H1 (cell line): Measurements from ENCODE around the gene APLP2. TPM values are rescaled to one million over a fixed set of nuclear protein-coding genes. Genes with fewer than 3 reads are reported as not detected.

ENCODE experiments used
- CTCF ChIA-PET: fragments of 300-600 bp; sonication (Branson Sonifier 250); formaldehyde crosslinking; loops from one replicate; lab custom pipeline; 2021; ENCODE audit not compliant: partially characterized antibody; lab: Charles Lee
- POLR2A ChIA-PET: fragments of 300-600 bp; sonication (Branson Sonifier 250); formaldehyde crosslinking; loops from one replicate; lab custom pipeline; 2021; ENCODE audit warnings: inconsistent platforms; ENCODE audit not compliant: partially characterized antibody; lab: Charles Lee
- DNase-seq, 2 experiments: peaks; one replicate each; pipeline versions ENCODE4 v3.0.0 to v3.0.0-alpha.2; 2010 to 2022; ENCODE audit warnings: low spot score in 2 of 2, low read depth in 1 of 2, mixed read lengths in 1 of 2
- FAIRE-seq: peaks from 2 replicates; lab custom pipeline; 2011; peaks lifted over from hg19 to GRCh38; lab: Jason Lieb, UNC
- H2AFZ ChIP-seq: 2 replicates; pipeline ENCODE4 v1.8.1; 2012; ENCODE audit warnings: low read length, inconsistent platforms
- H2AK5ac ChIP-seq: 2 replicates; pipeline ENCODE4 v1.6.1; 2013; ENCODE audit warnings: low read depth, low read length
- H2BK120ac ChIP-seq: replicated peaks from 2 replicates; pipeline ENCODE3; 2013; ENCODE audit warnings: low read depth, low read length, inconsistent platforms
- H2BK12ac ChIP-seq: 2 replicates; pipeline ENCODE4 v1.6.1; 2013; ENCODE audit warnings: low read depth, low read length
- H2BK15ac ChIP-seq: 2 replicates; pipeline ENCODE4 v1.6.1; 2013; ENCODE audit warnings: low read length
- H2BK20ac ChIP-seq: 2 replicates; pipeline ENCODE4 v1.6.1; 2013; ENCODE audit warnings: low read length
- H2BK5ac ChIP-seq: 2 replicates; pipeline ENCODE4 v1.6.1; 2013; ENCODE audit warnings: low read depth, low read length
- H3K14ac ChIP-seq: 2 replicates; pipeline ENCODE4 v1.6.1; 2013; ENCODE audit warnings: inconsistent platforms; ENCODE audit not compliant: insufficient read length
- H3K18ac ChIP-seq: 2 replicates; pipeline ENCODE4 v1.6.1; 2013; ENCODE audit warnings: low read length; ENCODE audit errors: extremely low read depth
- H3K23ac ChIP-seq: 2 replicates; pipeline ENCODE4 v1.6.1; 2013; ENCODE audit warnings: inconsistent platforms; ENCODE audit not compliant: insufficient read length
- H3K23me2 ChIP-seq: 2 replicates; pipeline ENCODE4 v1.6.1; 2013; ENCODE audit warnings: low read depth, low read length
- H3K27ac ChIP-seq: 2 replicates; pipeline ENCODE4 v1.6.1; 2011; ENCODE audit warnings: low read depth, low read length, inconsistent platforms
- H3K27me3 ChIP-seq, 4 experiments: replicated peaks in 1 of 4; 1 replicate in 1 of 4; 2 replicates in 3 of 4; pipeline versions ENCODE4 v1.6.1 to v1.8.1; 2011 to 2013; ENCODE audit warnings: low read length in 3 of 4, mild to moderate bottlenecking in 3 of 4, inconsistent platforms in 2 of 4, mixed read lengths in 2 of 4, moderate library complexity in 1 of 4; ENCODE audit not compliant: control insufficient read depth in 3 of 4, insufficient read depth in 3 of 4; ENCODE audit errors: extremely low read depth in 1 of 4
- H3K36me3 ChIP-seq, 4 experiments: 2 replicates each; pipeline versions ENCODE4 v1.6.1 to v1.8.1; 2011 to 2013; ENCODE audit warnings: mild to moderate bottlenecking in 4 of 4, low read length in 3 of 4, moderate library complexity in 2 of 4, control low read depth in 1 of 4, inconsistent platforms in 1 of 4; ENCODE audit not compliant: insufficient read depth in 4 of 4, control insufficient read depth in 2 of 4
- H3K4ac ChIP-seq: replicated peaks from 2 replicates; pipeline ENCODE3; 2013; ENCODE audit warnings: low read length, low read depth, mixed read lengths, inconsistent platforms; ENCODE audit not compliant: insufficient read length
- H3K4me1 ChIP-seq, 4 experiments: replicated peaks in 1 of 4; 1 replicate in 1 of 4; 2 replicates in 3 of 4; pipeline versions ENCODE4 v1.6.1 to v1.8.1; 2011 to 2013; ENCODE audit warnings: low read length in 3 of 4, inconsistent platforms in 2 of 4, mixed read lengths in 1 of 4; ENCODE audit not compliant: insufficient read depth in 4 of 4, control insufficient read depth in 3 of 4
- H3K4me2 ChIP-seq, 2 experiments: 2 replicates each; pipeline versions ENCODE4 v1.6.1 to v1.8.1; 2011 to 2013; ENCODE audit warnings: low read depth in 2 of 2, low read length in 2 of 2, control low read depth in 1 of 2, inconsistent platforms in 1 of 2, mild to moderate bottlenecking in 1 of 2; ENCODE audit not compliant: insufficient read depth in 1 of 2
- H3K4me3 ChIP-seq, 4 experiments: fragments of 200-600, 300-600 bp in 1 of 4; sonication (generic), shearing (Covaris generic), sonication (Bioruptor Twin) in 1 of 4; 2 replicates each; pipeline versions ENCODE4 v1.5.1 to v1.8.1; 2011 to 2016; ENCODE audit warnings: low read length in 4 of 4, low read depth in 3 of 4, control low read depth in 2 of 4, inconsistent platforms in 2 of 4, mild to moderate bottlenecking in 2 of 4, mixed read lengths in 1 of 4, moderate library complexity in 1 of 4; ENCODE audit not compliant: insufficient read depth in 2 of 4; ENCODE audit errors: extremely low read depth in 1 of 4
- H3K56ac ChIP-seq: replicated peaks from 2 replicates; pipeline ENCODE3; 2013; ENCODE audit warnings: low read depth, mild to moderate bottlenecking, mixed read lengths, low read length, inconsistent platforms; ENCODE audit not compliant: insufficient read length
- H3K79me1 ChIP-seq: 2 replicates; pipeline ENCODE4 v1.6.1; 2013; ENCODE audit warnings: low read depth, low read length, control low read depth
- H3K79me2 ChIP-seq, 2 experiments: 2 replicates each; pipeline versions ENCODE4 v1.6.1 to v1.8.1; 2012 to 2013; ENCODE audit warnings: low read length in 2 of 2, mild to moderate bottlenecking in 2 of 2, inconsistent platforms in 1 of 2; ENCODE audit not compliant: insufficient read depth in 2 of 2, control insufficient read depth in 1 of 2
- H3K9ac ChIP-seq, 4 experiments: replicated peaks in 1 of 4; 1 replicate in 1 of 4; 2 replicates in 3 of 4; pipeline versions ENCODE4 v1.6.1 to v1.8.1; 2011 to 2013; ENCODE audit warnings: low read depth in 3 of 4, low read length in 3 of 4, control low read depth in 2 of 4, mild to moderate bottlenecking in 2 of 4, moderate library complexity in 2 of 4, inconsistent platforms in 1 of 4; ENCODE audit errors: extremely low read depth in 1 of 4
- H3K9me3 ChIP-seq, 2 experiments: 2 replicates each; pipeline versions ENCODE4 v1.6.1 to v1.8.1; 2012 to 2013; ENCODE audit warnings: mild to moderate bottlenecking in 2 of 2, moderate library complexity in 2 of 2, control low read depth in 1 of 2, inconsistent platforms in 1 of 2, low read depth in 1 of 2, low read length in 1 of 2, mixed read lengths in 1 of 2; ENCODE audit not compliant: insufficient read depth in 2 of 2
- H4K20me1 ChIP-seq, 2 experiments: replicated peaks in 1 of 2; 2 replicates each; pipeline versions ENCODE3 to v1.8.1; 2011 to 2013; ENCODE audit warnings: inconsistent platforms in 2 of 2, low read length in 2 of 2, mild to moderate bottlenecking in 1 of 2; ENCODE audit not compliant: insufficient read depth in 2 of 2, control insufficient read depth in 1 of 2
- H4K5ac ChIP-seq: 2 replicates; pipeline ENCODE4 v1.6.1; 2013; ENCODE audit warnings: low read length, low read depth, mixed read lengths, inconsistent platforms; ENCODE audit not compliant: insufficient read length
- H4K8ac ChIP-seq: 2 replicates; pipeline ENCODE4 v1.8.0; 2013; ENCODE audit warnings: mild to moderate bottlenecking, moderate library complexity, low read length, inconsistent platforms; ENCODE audit not compliant: insufficient read depth; ENCODE audit errors: extremely low read depth
- H4K91ac ChIP-seq: replicated peaks from 2 replicates; pipeline ENCODE3; 2013; ENCODE audit warnings: low read length, mixed read lengths, inconsistent platforms; ENCODE audit not compliant: insufficient read length
- ASH2L ChIP-seq: fragments of 200-600, 300-600 bp; sonication (generic); IDR thresholded peaks from one replicate; pipeline ENCODE4 v1.7.1; 2017; ENCODE audit warnings: low read length
- BCL11A ChIP-seq, 2 experiments: IDR thresholded peaks; one replicate each; pipeline ENCODE4 v1.6.1; 2011; ENCODE audit warnings: low read depth in 2 of 2, low read length in 2 of 2, mild to moderate bottlenecking in 2 of 2
- HDAC6 ChIP-seq: IDR thresholded peaks from one replicate; pipeline ENCODE4 v1.7.1; 2012; ENCODE audit warnings: low read depth, mild to moderate bottlenecking, inconsistent platforms, low read length, moderate library complexity
- NRF1 ChIP-seq: IDR thresholded peaks from 2 replicates; pipeline ENCODE4 v1.6.1; 2011; ENCODE audit warnings: mild to moderate bottlenecking, low read depth, low read length, improper control_type of control experiment
- POLR2AphosphoS5 ChIP-seq: IDR thresholded peaks from 2 replicates; pipeline ENCODE4 v1.6.1; 2011; ENCODE audit warnings: low read depth, low read length
- RXRA ChIP-seq: IDR thresholded peaks from 2 replicates; pipeline ENCODE4 v1.6.1; 2011; ENCODE audit warnings: low read depth, mild to moderate bottlenecking, low read length, moderate library complexity; ENCODE audit not compliant: insufficient read depth
- SIRT6 ChIP-seq: IDR thresholded peaks from one replicate; pipeline ENCODE4 v1.7.1; 2012; ENCODE audit warnings: low read length, inconsistent platforms
- SP2 ChIP-seq: IDR thresholded peaks from 2 replicates; pipeline ENCODE4 v1.6.1; 2012; ENCODE audit warnings: mild to moderate bottlenecking, low read length, inconsistent platforms
- SRF ChIP-seq: IDR thresholded peaks from 2 replicates; pipeline ENCODE4 v1.6.1; 2011; ENCODE audit warnings: mild to moderate bottlenecking, low read depth, low read length, moderate library complexity
- TAF7 ChIP-seq: optimal IDR thresholded peaks from 2 replicates; pipeline ENCODE3; 2011; ENCODE audit warnings: low read depth, mild to moderate bottlenecking, inconsistent platforms, low read length, moderate library complexity, borderline replicate concordance
- TBP ChIP-seq: IDR thresholded peaks from 2 replicates; pipeline ENCODE4 v1.6.1; 2011; ENCODE audit warnings: low read depth, low read length, improper control_type of control experiment
- TEAD4 ChIP-seq: IDR thresholded peaks from 2 replicates; pipeline ENCODE4 v1.6.1; 2012; ENCODE audit warnings: low read depth, low read length, inconsistent platforms, mixed read lengths
- WGBS, 2 experiments: shearing (Covaris generic) in 1 of 2; methylation state at CpG; one replicate each; pipeline versions ENCODE4 v1.1.6 to v1.1.7; 2013 to 2015; ENCODE audit warnings: low lambda C conversion rate in 2 of 2, mixed read lengths in 2 of 2, inconsistent platforms in 1 of 2, low coverage in 1 of 2, missing lambda C conversion rate in 1 of 2; ENCODE audit not compliant: insufficient replicate concordance in 2 of 2, insufficient coverage in 1 of 2, insufficient read length in 1 of 2; ENCODE audit errors: extremely low coverage in 1 of 2, missing lambda C conversion rate in 1 of 2; 5-methylcytosine and 5-hydroxymethylcytosine counted together
- polyA plus RNA-seq, 7 experiments: library from polyadenylated mRNA; depleted of rRNA in 3 of 7; stranded (reverse) in 5 of 7; unstranded in 2 of 7; fragments of >200 nt in 5 of 7; fragments of 200-250 nt in 2 of 7; gene quantifications; 1 replicate in 5 of 7; 2 replicates in 1 of 7; 4 replicates in 1 of 7; pipeline versions ENCODE4 v1.2.1 to v1.2.3, GENCODE V29; 2011 to 2013; ENCODE audit warnings: missing spikeins in 2 of 7, mixed read lengths in 2 of 7
- total RNA-seq: library from RNA; stranded (reverse); fragmentation: NEBNext Ultra II Directional; extraction: Animal tissue kit (Norgen Biotek cat#: 25700); gene quantifications from 2 replicates; pipeline ENCODE4 v1.2.1, GENCODE V29; 2021
- TF ChIP-seq, protein P1 (sequence below): IDR thresholded peaks from 2 replicates; pipeline ENCODE4 v1.6.1; 2011; ENCODE audit warnings: low read length, improper control_type of control experiment
- TF ChIP-seq, protein P2 (sequence below): IDR thresholded peaks from 2 replicates; pipeline ENCODE4 v1.6.1; 2011; ENCODE audit warnings: low read depth, mild to moderate bottlenecking, low read length; ENCODE audit not compliant: insufficient read depth

APLP2 gene
- total and polyA plus RNA-seq, 2 of the 8 experiments (the other 6 are each of a cell fraction or from before 2014, with no cell fraction given) = 222 to 315 TPM

DNA sequence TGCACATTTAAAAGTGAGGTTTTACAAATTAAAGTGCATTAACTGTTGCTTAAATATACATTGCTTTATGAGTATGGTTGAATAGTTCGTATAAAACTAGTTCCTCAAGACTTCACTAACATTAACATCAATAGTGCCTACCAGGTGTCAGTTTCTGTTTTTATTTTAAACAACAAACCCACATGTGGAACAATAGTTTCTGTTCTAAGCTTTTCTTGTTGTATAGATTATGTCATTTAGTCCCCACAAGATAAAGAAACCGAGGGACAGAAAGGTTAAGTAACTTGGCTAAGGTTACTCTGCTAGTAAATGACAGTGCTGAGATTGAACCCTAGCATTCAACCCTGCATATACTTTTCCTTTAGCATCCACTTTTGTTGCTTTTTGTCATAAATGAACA, 48.5 kb downstream of the APLP2 start:
- Histone ChIP-seq H3K27ac (no peak overlapping the region), H3K79me2 (peaks cover 0 to 32% of the 10 kb centered on the region in 2 experiments; a peak in 2 of 4 replicates), H2AFZ (no peak overlapping the region), H3K4ac (no peak overlapping the region), H3K36me3 (peaks cover 7 to 29% (median 19%) of the 10 kb centered on the region in 4 experiments), H3K4me3 (no peak overlapping the region), H3K79me1 (peaks cover 5% of the 10 kb centered on the region; the same call in 1 of the 2 replicates), H2BK120ac (no peak overlapping the region), H4K91ac (no peak overlapping the region), H3K23me2 (no peaks in the 10 kb centered on the region), H3K56ac (no peak overlapping the region), H4K20me1 (peaks cover 3 to 4% of the 10 kb centered on the region in 2 experiments), H3K9me3 (no peaks in the 10 kb centered on the region), H3K9ac (no peak overlapping the region), H3K4me2 (no peak overlapping the region), H2BK5ac (no peak overlapping the region), H2BK20ac (no peak overlapping the region), H2AK5ac (no peak overlapping the region), H3K14ac (no peak overlapping the region), H3K23ac (no peak overlapping the region), H4K5ac (no peak overlapping the region), H3K27me3 (no peaks in the 10 kb centered on the region), H2BK12ac (no peak overlapping the region), H2BK15ac (no peak overlapping the region), H3K4me1 (peaks cover 0 to 7% (median 3%) of the 10 kb centered on the region in 4 experiments; a peak in 2 of 7 replicates), H3K18ac (no peak overlapping the region), H4K8ac (no peak overlapping the region)
- no peak for DNase-seq
- FAIRE-seq = no peak
- POLR2A ChIA-PET = no interaction called here
- 86% methylated on average over 2 of the region's 2 CpGs; no CpG with 5 or more reads in 1 of the 2 experiments for WGBS, 2 experiments
- CTCF ChIA-PET = interaction anchor here (0.6 to 10.2 kb wide), 6 partner anchors 9 to 195 kb away, joined by 3 to 92 read pairs (median 4); no protein-coding TSS in a partner anchor
- TF ChIP-seq HDAC6 (no peak), SIRT6 (no peak), TBP (no peak), TEAD4 (no peak), RXRA (no peak), POLR2AphosphoS5 (no peak), BCL11A (IDR thresholded peaks at IDR 0.05; ENCODE audit: low read depth in 2 of 2, low read length in 2 of 2) (no peak), ASH2L (no peak), SRF (no peak), NRF1 (no peak), TAF7 (no peak), SP2 (no peak)
- TF ChIP-seq, protein P1, sequence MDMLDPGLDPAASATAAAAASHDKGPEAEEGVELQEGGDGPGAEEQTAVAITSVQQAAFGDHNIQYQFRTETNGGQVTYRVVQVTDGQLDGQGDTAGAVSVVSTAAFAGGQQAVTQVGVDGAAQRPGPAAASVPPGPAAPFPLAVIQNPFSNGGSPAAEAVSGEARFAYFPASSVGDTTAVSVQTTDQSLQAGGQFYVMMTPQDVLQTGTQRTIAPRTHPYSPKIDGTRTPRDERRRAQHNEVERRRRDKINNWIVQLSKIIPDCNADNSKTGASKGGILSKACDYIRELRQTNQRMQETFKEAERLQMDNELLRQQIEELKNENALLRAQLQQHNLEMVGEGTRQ = no peak
- TF ChIP-seq, protein P2, sequence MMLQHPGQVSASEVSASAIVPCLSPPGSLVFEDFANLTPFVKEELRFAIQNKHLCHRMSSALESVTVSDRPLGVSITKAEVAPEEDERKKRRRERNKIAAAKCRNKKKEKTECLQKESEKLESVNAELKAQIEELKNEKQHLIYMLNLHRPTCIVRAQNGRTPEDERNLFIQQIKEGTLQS = no peak
